ENCODE results near the gene ALG14. TPM values are rescaled to one million over a fixed set of nuclear protein-coding genes. Genes with fewer than 3 reads are reported as not detected.
A peak's percentile ranks its signal among the peaks of the same experiment; 100 is the strongest.
"Not testable (repeated sequence)": the region's sequence is repeated elsewhere in the genome, so short reads cannot be mapped to it uniquely, and the experiment has no call there.

Gene ALG14
- total RNA-seq, 6 donors from 2014 or later: 0.55 to 6.2 (median 0.98) TPM

GRCh38 chr1:94999456-95000131, 73.2 kb downstream of the ALG14 start:
- no peak for ATAC-seq (ENCODE audit: low FRiP score in 2 of 2)
- no peak overlapping the region for H3K4me3 ChIP-seq
- no peak overlapping the region for H3K27ac ChIP-seq

GRCh38 chr1:94998748-94999147, 74.0 kb downstream of the ALG14 start:
- no peak overlapping the region for H3K4me3 ChIP-seq
- no peaks in the 10 kb centered on the region for H3K36me3 ChIP-seq
- H3K27ac ChIP-seq: no peak overlapping the region
- H3K4me1 ChIP-seq: peaks cover 8 to 24% (median 15%) of the 10 kb centered on the region in 4 donors
- no peak for DNase-seq
- no peaks in the 10 kb centered on the region for H3K27me3 ChIP-seq
- no peaks in the 10 kb centered on the region for H3K9me3 ChIP-seq
- TF ChIP-seq POLR2AphosphoS5 (IDR thresholded peaks at IDR 0.05): no peak
- TF ChIP-seq POLR2A (IDR thresholded peaks at IDR 0.05): no peak
- TF ChIP-seq CTCF (IDR thresholded peaks at IDR 0.05): no peak
- no peak for TF ChIP-seq EP300 (IDR thresholded peaks at IDR 0.05)
- ATAC-seq (ENCODE audit: low FRiP score in 2 of 2): no peak
- WGBS, 2 donors: 95 to 100% methylated on average over 2 of the region's 2 CpGs

More at GRCh38 chr1:94999456-95000131, 73.2 kb downstream of the ALG14 start:
- peaks cover 7 to 16% (median 9%) of the 10 kb centered on the region in 4 donors for H3K4me1 ChIP-seq
- no peaks in the 10 kb centered on the region for H3K36me3 ChIP-seq
- DNase-seq: no peak
- no peaks in the 10 kb centered on the region for H3K9me3 ChIP-seq
- no peaks in the 10 kb centered on the region for H3K27me3 ChIP-seq
- WGBS, 2 donors: 81 to 96% methylated on average over 4 of the region's 4 CpGs
- TF ChIP-seq CTCF (IDR thresholded peaks at IDR 0.05) (no peak), EP300 (IDR thresholded peaks at IDR 0.05) (no peak), POLR2A (IDR thresholded peaks at IDR 0.05) (no peak), POLR2AphosphoS5 (IDR thresholded peaks at IDR 0.05) (no peak)

DNA sequence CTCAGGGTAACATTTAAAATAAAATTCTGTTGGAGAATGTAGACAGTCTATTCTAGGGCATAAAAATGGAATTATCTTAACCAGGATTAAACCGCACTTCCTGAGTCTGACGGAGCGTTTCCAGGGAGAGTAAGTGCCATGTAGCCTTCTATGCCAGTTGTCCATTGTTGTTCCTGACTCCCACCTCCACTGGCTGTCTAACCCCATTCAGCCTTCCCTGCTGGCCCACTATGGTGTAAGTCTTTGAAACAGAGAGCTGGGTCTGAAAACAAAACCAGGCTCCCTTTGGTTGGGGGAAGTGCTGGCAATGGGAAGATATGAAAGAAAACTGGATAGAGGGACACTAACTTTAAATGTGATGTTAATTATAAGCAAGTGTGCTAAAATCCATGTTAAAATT, 74.6 kb downstream of the ALG14 start:
- ATAC-seq (ENCODE audit: low FRiP score in 2 of 2): no peak

DNA sequence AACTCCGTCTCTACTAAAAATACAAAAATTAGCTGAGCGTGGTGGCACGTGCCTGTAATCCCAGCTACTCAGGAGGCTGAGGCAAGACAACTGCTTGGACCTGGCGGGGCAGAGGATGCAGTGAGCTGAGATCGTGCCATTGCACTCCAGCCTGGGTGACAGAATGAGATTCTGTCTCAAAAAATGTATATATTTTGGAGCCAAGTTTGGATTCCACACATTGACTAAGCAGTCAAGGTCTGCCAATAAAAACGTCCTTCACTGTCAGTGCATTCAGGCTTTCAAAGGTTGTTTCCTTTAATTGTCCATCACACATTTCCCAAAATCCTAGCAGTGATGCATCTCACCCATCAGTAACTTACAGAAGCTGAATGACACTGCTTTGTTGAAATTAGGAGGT, 77.2 kb downstream of the ALG14 start:
- 82 to 89% methylated on average over 5 to 6 of the region's 6 CpGs for WGBS, 2 donors
- not testable (repeated sequence) for ATAC-seq (ENCODE audit: low FRiP score in 2 of 2); H3K27ac ChIP-seq; H3K36me3 ChIP-seq; DNase-seq; H3K9me3 ChIP-seq; H3K4me3 ChIP-seq; H3K27me3 ChIP-seq
- H3K4me1 ChIP-seq: peaks cover 0 to 21% (median 10%) of the 10 kb centered on the region in 4 donors

More for the DNA sequence above, 74.6 kb downstream of the ALG14 start:
- Histone ChIP-seq H3K36me3 (no peaks in the 10 kb centered on the region), H3K27me3 (no peaks in the 10 kb centered on the region), H3K4me3 (no peak overlapping the region), H3K9me3 (no peaks in the 10 kb centered on the region), H3K4me1 (peaks cover 4 to 25% (median 15%) of the 10 kb centered on the region in 4 donors), H3K27ac (no peak overlapping the region)
- WGBS, 2 donors: 95 to 96% methylated on average over 3 of the region's 3 CpGs
- no peak for TF ChIP-seq POLR2AphosphoS5 (IDR thresholded peaks at IDR 0.05)
- TF ChIP-seq POLR2A (IDR thresholded peaks at IDR 0.05): no peak
- no peak for TF ChIP-seq EP300 (IDR thresholded peaks at IDR 0.05)
- TF ChIP-seq CTCF (IDR thresholded peaks at IDR 0.05): no peak
- no peak for DNase-seq

DNA sequence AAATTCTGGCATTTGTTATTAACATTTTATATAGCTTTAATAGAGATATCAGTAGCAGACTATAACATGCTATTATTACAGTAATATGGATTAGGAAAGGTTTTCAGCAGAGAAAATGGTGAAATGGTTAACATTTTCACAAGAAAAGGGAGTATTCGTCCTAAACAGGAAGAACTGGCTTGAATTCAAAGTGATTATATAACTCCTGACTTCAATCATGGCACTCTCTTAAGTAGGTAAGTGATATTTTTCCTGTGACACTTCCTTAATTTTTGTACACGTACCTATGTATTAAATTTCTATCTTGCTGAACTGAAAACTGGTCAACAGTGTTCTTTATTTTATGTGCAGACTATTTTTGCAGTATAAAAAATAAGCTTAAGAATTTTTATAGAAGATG, 77.9 kb downstream of the ALG14 start:
- no peaks in the 10 kb centered on the region for H3K27me3 ChIP-seq
- H3K27ac ChIP-seq: peak overlapping the region in 2 of 4 donors; percentile 47 to 70
- DNase-seq (no peak), ATAC-seq (ENCODE audit: low FRiP score in 2 of 2) (no peak)
- H3K9me3 ChIP-seq: no peaks in the 10 kb centered on the region
- no peak for TF ChIP-seq CTCF (IDR thresholded peaks at IDR 0.05)
- TF ChIP-seq EP300 (IDR thresholded peaks at IDR 0.05): no peak
- no peak for TF ChIP-seq POLR2AphosphoS5 (IDR thresholded peaks at IDR 0.05)
- TF ChIP-seq POLR2A (IDR thresholded peaks at IDR 0.05): no peak
- peaks cover 4 to 24% (median 10%) of the 10 kb centered on the region in 4 donors for H3K4me1 ChIP-seq
- H3K36me3 ChIP-seq: no peaks in the 10 kb centered on the region
- no peak overlapping the region for H3K4me3 ChIP-seq
- 18 to 20% methylated on average over 2 of the region's 2 CpGs for WGBS, 2 donors

All from upper lobe of left lung (tissue), 6 donors.